GM12891 (cell line): ENCODE results near the gene ZNF771.

Source experiments
- POLR2A ChIP-seq: IDR thresholded peaks from 2 replicates; pipeline ENCODE4 v1.6.1; 2011; ENCODE audit warnings: low read depth, low read length, control low read depth
- TAF1 ChIP-seq: IDR thresholded peaks from 2 replicates; pipeline ENCODE4 v1.6.1; 2011; ENCODE audit warnings: low read depth, low read length, control low read depth

DNA sequence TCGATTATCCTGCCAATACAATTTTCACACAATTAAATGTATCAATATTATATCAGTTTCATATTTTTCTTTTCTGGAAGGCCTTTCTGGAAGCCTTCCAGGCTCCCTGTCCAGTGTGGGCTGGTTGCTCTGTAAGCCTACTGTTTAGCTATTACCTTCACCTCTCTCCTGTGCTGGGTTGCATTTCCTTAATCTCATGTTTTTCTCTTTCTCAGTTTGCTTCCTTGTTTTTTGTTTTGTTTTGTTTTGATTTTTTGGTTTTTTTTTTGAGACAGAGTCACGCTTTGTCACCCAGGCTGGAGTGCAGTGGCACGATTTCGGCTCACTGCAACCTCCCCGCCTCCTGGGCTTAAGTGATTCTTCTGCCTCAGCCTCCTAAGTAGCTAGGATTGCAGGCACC lies 31.4 kb downstream of the ZNF771 start:
- TF ChIP-seq TAF1 (no peak), POLR2A (no peak)
